Heart left ventricle (tissue), 13 donors: ENCODE measurements around the gene TIAM2.

Source experiments
- CTCF ChIP-seq, 12 donors: fragments of 200-600 bp; sonication (generic) in 4 of 12; IDR thresholded peaks; one replicate each; pipeline versions ENCODE4 v1.5.0 to v1.8.0; 2018 to 2022; ENCODE audit warnings: antibody characterized with exemption in 12 of 12, mild to moderate bottlenecking in 5 of 12
- POLR2A ChIP-seq, 2 donors: fragments of 450-650 bp; IDR thresholded peaks; one replicate each; pipeline ENCODE4 v1.6.1; 2017; ENCODE audit warnings: antibody characterized with exemption in 2 of 2, mild to moderate bottlenecking in 2 of 2, moderate library complexity in 2 of 2
- donor health status: ischemic (EF 13 %, LVEDD 7.1; RV severe dilation, severe dysfunction).
- donor health status: DM: no; HTN: yes; CAD: no.
- donor health status: DM: no; HTN: no; CAD: no.
- donor health status: ischemic (EF 25% LVEDD 6.9; RV normal size, moderate dysfunction).
- donor health status: ischemic (EF 25% LVEDD 5.7; RV mildly dilated, moderate dysfunction).
- donor health status: ischemic (EF 35%, LVEDD 5.7; RV mildly dilated, moderate dysfunction).
- donor health status: nonischemic (EF 11% LVEDD 7.7; RV severe dilation, severe dysfunction).
- donor health status: DM: yes; HTN: yes; CAD: no.
- donor health status: PGD.
- donor health status: ischemic (EF 29% LVEDD 5.4; RV normal size, mild dysfunction).
- donor health status: nonischemic (EF 23%, LVEDD 6.1; RV moderate dilation, normal function).

GRCh38 chr6:155195903-155196302 lies 200.8 kb downstream of the TIAM2 start:
- no peak for TF ChIP-seq POLR2A (IDR thresholded peaks at IDR 0.05)
- TF ChIP-seq CTCF (IDR thresholded peaks at IDR 0.05), result no peak
